Common myeloid progenitor, CD34-positive (primary cell): ENCODE results near the gene AP1M1.
"Not testable (repeated sequence)": the region's sequence is repeated elsewhere in the genome, so short reads cannot be mapped to it uniquely, and the experiment has no call there.

Experiments
- CTCF ChIA-PET: fragments of 350-600 bp; sonication (Branson Sonifier 250); formaldehyde crosslinking; loops from one replicate; lab custom pipeline; 2021; ENCODE audit warnings: antibody characterized with exemption; lab: Charles Lee
- POLR2A ChIA-PET: fragments of 350-600 bp; sonication (Branson Sonifier 250); formaldehyde crosslinking; loops from one replicate; lab custom pipeline; 2021; ENCODE audit warnings: antibody characterized with exemption; lab: Charles Lee
- DNase-seq, 3 donors: peaks; one replicate each; pipeline versions ENCODE4 v3.0.0 to v3.0.0-alpha.2; 2013
- H3K27ac ChIP-seq, 2 experiments: 1 replicate in 1 of 2; 2 replicates in 1 of 2; pipeline ENCODE4 v1.7.0; 2013; ENCODE audit warnings: inconsistent platforms in 2 of 2, low read length in 2 of 2, mild to moderate bottlenecking in 2 of 2, low read depth in 1 of 2, moderate library complexity in 1 of 2; ENCODE audit not compliant: severe bottlenecking in 2 of 2, insufficient read depth in 1 of 2, poor library complexity in 1 of 2
- H3K27me3 ChIP-seq, 5 experiments: replicated peaks in 2 of 5; 1 replicate in 3 of 5; 2 replicates in 2 of 5; pipeline versions ENCODE4 v1.6.1 to v1.7.0; 2013; ENCODE audit warnings: low read length in 4 of 5, mild to moderate bottlenecking in 2 of 5, moderate library complexity in 2 of 5, inconsistent platforms in 1 of 5; ENCODE audit not compliant: insufficient read depth in 5 of 5, control insufficient read depth in 4 of 5
- H3K36me3 ChIP-seq, 4 experiments: 1 replicate in 2 of 4; 2 replicates in 2 of 4; pipeline versions ENCODE4 v1.6.1 to v1.7.0; 2013; ENCODE audit warnings: low read length in 3 of 4, control low read depth in 1 of 4, mild to moderate bottlenecking in 1 of 4; ENCODE audit not compliant: control insufficient read depth in 4 of 4, insufficient read depth in 4 of 4
- H3K4me1 ChIP-seq, 4 experiments: 1 replicate in 3 of 4; 2 replicates in 1 of 4; pipeline versions ENCODE4 v1.6.1 to v1.7.1; 2013; ENCODE audit warnings: low read length in 3 of 4, mild to moderate bottlenecking in 3 of 4, control low read depth in 1 of 4, inconsistent platforms in 1 of 4, moderate library complexity in 1 of 4; ENCODE audit not compliant: control insufficient read depth in 4 of 4, insufficient read depth in 4 of 4; ENCODE audit errors: control extremely low read depth in 1 of 4
- H3K4me3 ChIP-seq, 7 experiments: 1 replicate in 4 of 7; 2 replicates in 3 of 7; pipeline versions ENCODE4 v1.5.1 to v1.7.0; 2013; ENCODE audit warnings: mild to moderate bottlenecking in 7 of 7, low read length in 6 of 7, moderate library complexity in 6 of 7, inconsistent platforms in 2 of 7, low read depth in 2 of 7, control low read depth in 1 of 7; ENCODE audit not compliant: insufficient read depth in 4 of 7, control insufficient read depth in 1 of 7; ENCODE audit errors: extremely low read depth in 1 of 7
- H3K9me3 ChIP-seq, 5 experiments: 1 replicate in 4 of 5; 2 replicates in 1 of 5; pipeline versions ENCODE4 v1.6.1 to v1.7.1; 2013; ENCODE audit warnings: low read length in 4 of 5, mild to moderate bottlenecking in 2 of 5, inconsistent platforms in 1 of 5, low read depth in 1 of 5, moderate library complexity in 1 of 5; ENCODE audit not compliant: control insufficient read depth in 4 of 5, insufficient read depth in 2 of 5; ENCODE audit errors: control extremely low read depth in 1 of 5
- WGBS: methylation state at CpG from one replicate; pipeline ENCODE4 v1.1.5; 2013; ENCODE audit not compliant: insufficient coverage; 5-methylcytosine and 5-hydroxymethylcytosine counted together

Gene AP1M1

GRCh38 chr19:16281743-16282142 is 84.0 kb downstream of the AP1M1 start:
- Histone ChIP-seq H3K4me3 (no peak overlapping the region), H3K27ac (no peak overlapping the region), H3K36me3 (no peaks in the 10 kb centered on the region), H3K9me3 (no peaks in the 10 kb centered on the region), H3K4me1 (peaks cover 0 to 44% (median 41%) of the 10 kb centered on the region in 4 experiments), H3K27me3 (no peaks in the 10 kb centered on the region)
- 90% methylated on average over 2 of the region's 5 CpGs for WGBS
- ChIA-PET CTCF (interaction anchor here (1.3 to 1.4 kb wide), 2 partner anchors 10 to 12 kb away, joined by 4 to 5 read pairs; no protein-coding TSS in a partner anchor), POLR2A (interaction anchor here (0.6 kb wide), 1 partner anchor 18 kb away, joined by 6 read pairs; no protein-coding TSS in a partner anchor)
- no peak for DNase-seq

GRCh38 chr19:16283210-16284061 is 85.7 kb downstream of the AP1M1 start:
- no peaks in the 10 kb centered on the region for H3K9me3 ChIP-seq
- POLR2A ChIA-PET = interaction anchor here (0.6 to 2.1 kb wide), 12 partner anchors 9 to 45 kb away, joined by 3 to 29 read pairs (median 4); partner anchors contain the start of gene KLF2
- H3K4me1 ChIP-seq = peaks cover 0 to 48% (median 41%) of the 10 kb centered on the region in 4 experiments
- H3K27ac ChIP-seq = peak overlapping the region; percentile 75 to 91
- H3K27me3 ChIP-seq = no peaks in the 10 kb centered on the region
- CTCF ChIA-PET = interaction anchor here (0.9 to 1.6 kb wide), 3 partner anchors 10 to 87 kb away, joined by 3 to 4 read pairs (median 3); no protein-coding TSS in a partner anchor
- WGBS = 0% methylated on average over 26 of the region's 36 CpGs
- DNase-seq = peak; percentile 80 to 93 (median 90)
- H3K36me3 ChIP-seq = no peaks in the 10 kb centered on the region
- H3K4me3 ChIP-seq = peak overlapping the region in 5 of 7 experiments; percentile 32 to 62 (median 55)

GRCh38 chr19:16284505-16284904 is 86.8 kb downstream of the AP1M1 start:
- H3K4me1 ChIP-seq = peaks cover 0 to 48% (median 41%) of the 10 kb centered on the region in 4 experiments
- no peaks in the 10 kb centered on the region for H3K36me3 ChIP-seq
- no peak for DNase-seq
- no peak overlapping the region for H3K27ac ChIP-seq
- peak overlapping the region in 1 of 7 experiments; percentile 54 for H3K4me3 ChIP-seq
- whole genome bisulfite sequencing = 93% methylated on average over 7 of the region's 9 CpGs
- ChIA-PET CTCF (interaction anchor here (0.9 to 2.0 kb wide), 5 partner anchors 11 to 85 kb away, joined by 3 to 6 read pairs (median 3); no protein-coding TSS in a partner anchor), POLR2A (interaction anchor here (1.3 to 2.1 kb wide), 6 partner anchors 21 to 44 kb away, joined by 3 to 29 read pairs (median 16); partner anchors contain the start of gene KLF2)
- H3K27me3 ChIP-seq = no peaks in the 10 kb centered on the region
- no peaks in the 10 kb centered on the region for H3K9me3 ChIP-seq

- not testable (repeated sequence) for H3K36me3 ChIP-seq, H3K9me3 ChIP-seq, DNase-seq, H3K27me3 ChIP-seq, H3K27ac ChIP-seq, H3K4me3 ChIP-seq
- 90% methylated on average over 3 of the region's 3 CpGs for WGBS
- H3K4me1 ChIP-seq = peaks cover 0 to 48% (median 41%) of the 10 kb centered on the region in 4 experiments
- POLR2A ChIA-PET = interaction anchor here (1.8 to 2.1 kb wide), 3 partner anchors 26 to 43 kb away, joined by 3 to 17 read pairs (median 16); no protein-coding TSS in a partner anchor
- CTCF ChIA-PET = interaction anchor here (0.9 to 2.0 kb wide), 3 partner anchors 12 to 26 kb away, joined by 3 to 6 read pairs (median 3); no protein-coding TSS in a partner anchor
These were observed 87.4 kb downstream of the AP1M1 start for GRCh38 chr19:16285079-16285478.

GRCh38 chr19:16285769-16286498 is 88.2 kb downstream of the AP1M1 start:
- peak; percentile 45 to 63 (median 58) for DNase-seq

GRCh38 chr19:16288544-16288943 is 90.8 kb downstream of the AP1M1 start:
- ChIA-PET POLR2A (no interaction called here), CTCF (interaction anchor here (2.1 kb wide), 1 partner anchor 41 kb away, joined by 6 read pairs; no protein-coding TSS in a partner anchor)
- peak in 2 of 3 donors; percentile 65 to 71 for DNase-seq
- Histone ChIP-seq H3K27ac (no peak overlapping the region), H3K4me3 (no peak overlapping the region), H3K36me3 (no peaks in the 10 kb centered on the region), H3K4me1 (peaks cover 0 to 34% (median 25%) of the 10 kb centered on the region in 4 experiments), H3K27me3 (no peaks in the 10 kb centered on the region), H3K9me3 (no peaks in the 10 kb centered on the region)
- WGBS = 70% methylated on average over 8 of the region's 9 CpGs

More at GRCh38 chr19:16285769-16286498, 88.2 kb downstream of the AP1M1 start:
- Histone ChIP-seq H3K36me3 (no peaks in the 10 kb centered on the region), H3K4me1 (peaks cover 0 to 48% (median 41%) of the 10 kb centered on the region in 4 experiments), H3K4me3 (peak overlapping the region in 4 of 7 experiments; percentile 22 to 69 (median 50)), H3K9me3 (no peaks in the 10 kb centered on the region), H3K27ac (no peak overlapping the region), H3K27me3 (no peaks in the 10 kb centered on the region)
- ChIA-PET CTCF (interaction anchor here (1.2 to 2.0 kb wide), 3 partner anchors 12 to 27 kb away, joined by 3 to 6 read pairs (median 5); no protein-coding TSS in a partner anchor), POLR2A (interaction anchor here (1.0 to 1.8 kb wide), 5 partner anchors 27 to 42 kb away, joined by 3 to 6 read pairs (median 3); partner anchors contain the start of gene KLF2)
- WGBS = 10% methylated on average over 16 of the region's 22 CpGs
